Fibroblast of lung (primary cell): ENCODE results near the gene KRT2. TPM values are rescaled to one million over a fixed set of nuclear protein-coding genes. Genes with fewer than 3 reads are reported as not detected.

Source experiments
- DNase-seq, 2 donors: peaks; one replicate each; pipeline versions ENCODE4 v3.0.0 to v3.0.0-alpha.2; 2010; ENCODE audit warnings: low read depth in 2 of 2
- H2AFZ ChIP-seq: 2 replicates; pipeline ENCODE4 v1.5.1; 2012; ENCODE audit warnings: low read length, control low read depth, inconsistent platforms
- H3K27ac ChIP-seq: 2 replicates; pipeline ENCODE4 v1.5.1; 2011; ENCODE audit warnings: low read length, control low read depth; ENCODE audit not compliant: insufficient read depth
- H3K27me3 ChIP-seq: 2 replicates; pipeline ENCODE4 v1.5.1; 2011; ENCODE audit warnings: mild to moderate bottlenecking, low read length; ENCODE audit not compliant: control insufficient read depth, insufficient read depth
- H3K36me3 ChIP-seq: 2 replicates; pipeline ENCODE4 v1.5.1; 2011; ENCODE audit warnings: low read length; ENCODE audit not compliant: control insufficient read depth, insufficient read depth
- H3K4me1 ChIP-seq: 2 replicates; pipeline ENCODE4 v1.5.1; 2011; ENCODE audit warnings: low read length; ENCODE audit not compliant: control insufficient read depth, insufficient read depth; ENCODE audit errors: extremely low read depth
- H3K4me2 ChIP-seq: 2 replicates; pipeline ENCODE4 v1.5.1; 2011; ENCODE audit warnings: low read length, control low read depth; ENCODE audit not compliant: insufficient read depth; ENCODE audit errors: extremely low read depth
- H3K4me3 ChIP-seq, 4 experiments: fragments of 200-600 bp in 1 of 4; sonication (generic) in 1 of 4; replicated peaks in 1 of 4; 2 replicates each; pipeline ENCODE4 v1.5.1; 2011 to 2016; ENCODE audit warnings: low read length in 4 of 4, low read depth in 3 of 4, mild to moderate bottlenecking in 3 of 4, control low read depth in 2 of 4, inconsistent platforms in 1 of 4, mixed read lengths in 1 of 4; ENCODE audit not compliant: insufficient read depth in 1 of 4; ENCODE audit errors: control extremely low read depth in 1 of 4
- H3K79me2 ChIP-seq: 2 replicates; pipeline ENCODE4 v1.5.1; 2012; ENCODE audit warnings: mild to moderate bottlenecking, low read length, inconsistent platforms; ENCODE audit not compliant: control insufficient read depth, insufficient read depth
- H3K9ac ChIP-seq: 2 replicates; pipeline ENCODE4 v1.5.1; 2011; ENCODE audit warnings: mild to moderate bottlenecking, low read length, control low read depth; ENCODE audit not compliant: insufficient read depth
- H3K9me3 ChIP-seq: 2 replicates; pipeline ENCODE4 v1.5.1; 2012; ENCODE audit warnings: low read depth, low read length; ENCODE audit not compliant: control insufficient read depth, insufficient read depth
- H4K20me1 ChIP-seq: 2 replicates; pipeline ENCODE4 v1.5.1; 2011; ENCODE audit warnings: low read length; ENCODE audit not compliant: control insufficient read depth, insufficient read depth; ENCODE audit errors: extremely low read depth
- EZH2 ChIP-seq: IDR thresholded peaks from 2 replicates; pipeline ENCODE4 v1.5.1; 2012; ENCODE audit warnings: low read length, control low read depth, mild to moderate bottlenecking; ENCODE audit errors: missing control alignments
- polyA plus RNA-seq, 2 donors: library from polyadenylated mRNA; depleted of rRNA in 1 of 2; stranded (reverse) in 1 of 2; unstranded in 1 of 2; fragments of >200 nt; gene quantifications; 2 replicates each; pipeline ENCODE4 v1.2.1, GENCODE V29; 2011 to 2012; ENCODE audit warnings: missing spikeins in 1 of 2
- total RNA-seq: library from RNA; depleted of rRNA; stranded (reverse); fragments of >200 nt; gene quantifications from 2 replicates; pipeline ENCODE4 v1.2.1, GENCODE V29; 2014
- TF ChIP-seq, protein P1 (sequence below), 2 donors: IDR thresholded peaks in 1 of 2; conservative IDR thresholded peaks in 1 of 2; 1 replicate in 1 of 2; 2 replicates in 1 of 2; pipeline ENCODE4 v1.5.1; 2011 to 2012; ENCODE audit warnings: low read length in 2 of 2, control low read depth in 1 of 2, inconsistent platforms in 1 of 2, low read depth in 1 of 2, mild to moderate bottlenecking in 1 of 2

Gene KRT2
- total and polyA plus RNA-seq, 2 donors (not counting 1 experiment from before 2014, with no cell fraction given) = not detected

DNA sequence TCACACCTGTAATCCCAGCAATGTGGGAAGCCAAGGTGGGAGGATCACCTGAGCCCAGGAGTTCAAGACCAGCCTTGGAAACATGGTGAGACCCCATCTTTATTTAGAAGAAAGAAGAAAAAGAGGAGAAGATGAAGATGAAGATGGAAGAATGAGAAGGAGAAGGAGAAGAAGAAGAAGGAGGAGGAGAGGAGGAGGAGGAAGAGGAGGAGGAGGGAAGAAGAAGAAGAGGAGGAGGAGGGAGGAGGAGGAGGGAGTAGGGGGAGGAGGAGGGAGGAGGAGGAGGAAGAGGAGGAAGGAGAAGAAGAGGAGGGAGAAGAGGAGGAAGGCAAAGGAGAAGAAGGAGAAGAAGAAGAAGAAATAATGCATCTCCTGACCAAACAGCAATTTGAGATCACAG lies 37.2 kb upstream of the KRT2 start:
- Histone ChIP-seq H3K9ac (no peak overlapping the region), H3K4me2 (no peak overlapping the region), H3K9me3 (no peaks in the 10 kb centered on the region), H3K36me3 (no peaks in the 10 kb centered on the region), H3K4me3 (no peak overlapping the region), H2AFZ (no peak overlapping the region), H3K27ac (no peak overlapping the region), H4K20me1 (no peaks in the 10 kb centered on the region), H3K4me1 (no peaks in the 10 kb centered on the region), H3K27me3 (peaks cover 29% of the 10 kb centered on the region), H3K79me2 (no peaks in the 10 kb centered on the region)
- DNase-seq = no peak
- TF ChIP-seq, protein P1, sequence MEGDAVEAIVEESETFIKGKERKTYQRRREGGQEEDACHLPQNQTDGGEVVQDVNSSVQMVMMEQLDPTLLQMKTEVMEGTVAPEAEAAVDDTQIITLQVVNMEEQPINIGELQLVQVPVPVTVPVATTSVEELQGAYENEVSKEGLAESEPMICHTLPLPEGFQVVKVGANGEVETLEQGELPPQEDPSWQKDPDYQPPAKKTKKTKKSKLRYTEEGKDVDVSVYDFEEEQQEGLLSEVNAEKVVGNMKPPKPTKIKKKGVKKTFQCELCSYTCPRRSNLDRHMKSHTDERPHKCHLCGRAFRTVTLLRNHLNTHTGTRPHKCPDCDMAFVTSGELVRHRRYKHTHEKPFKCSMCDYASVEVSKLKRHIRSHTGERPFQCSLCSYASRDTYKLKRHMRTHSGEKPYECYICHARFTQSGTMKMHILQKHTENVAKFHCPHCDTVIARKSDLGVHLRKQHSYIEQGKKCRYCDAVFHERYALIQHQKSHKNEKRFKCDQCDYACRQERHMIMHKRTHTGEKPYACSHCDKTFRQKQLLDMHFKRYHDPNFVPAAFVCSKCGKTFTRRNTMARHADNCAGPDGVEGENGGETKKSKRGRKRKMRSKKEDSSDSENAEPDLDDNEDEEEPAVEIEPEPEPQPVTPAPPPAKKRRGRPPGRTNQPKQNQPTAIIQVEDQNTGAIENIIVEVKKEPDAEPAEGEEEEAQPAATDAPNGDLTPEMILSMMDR (conservative IDR thresholded peaks at IDR 0.05 in 1 of 2, IDR thresholded peaks at IDR 0.05 in 1 of 2; ENCODE audit: low read depth in 1 of 2, low read length in 2 of 2) = no peak

DNA sequence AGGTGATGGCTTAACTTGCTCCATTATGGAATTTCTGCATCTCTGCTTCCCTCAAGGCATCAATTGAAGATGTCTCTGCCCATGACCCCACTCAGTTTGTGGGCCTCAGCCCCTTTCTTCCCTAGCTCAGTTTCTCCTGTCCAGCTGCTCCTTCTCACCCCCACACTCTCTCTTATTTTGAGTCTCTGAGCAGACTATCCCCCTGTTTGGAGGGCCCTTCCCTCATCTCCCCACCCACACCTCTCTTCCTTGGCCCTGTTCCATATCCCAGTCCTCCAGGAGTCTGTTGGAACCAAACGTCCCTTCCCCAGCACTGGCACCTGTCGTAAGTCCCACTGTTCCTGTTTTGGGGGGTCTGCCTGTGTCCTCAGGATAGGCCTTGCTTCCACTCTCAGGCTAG lies 36.5 kb upstream of the KRT2 start:
- H3K27ac ChIP-seq = no peak overlapping the region
- no peak overlapping the region for H2AFZ ChIP-seq
- H4K20me1 ChIP-seq = no peaks in the 10 kb centered on the region
- DNase-seq = no peak
- H3K9ac ChIP-seq = no peak overlapping the region
- H3K4me2 ChIP-seq = no peak overlapping the region
- no peaks in the 10 kb centered on the region for H3K79me2 ChIP-seq
- no peak for TF ChIP-seq EZH2
- TF ChIP-seq, protein P1 (conservative IDR thresholded peaks at IDR 0.05 in 1 of 2, IDR thresholded peaks at IDR 0.05 in 1 of 2; ENCODE audit: low read depth in 1 of 2, low read length in 2 of 2) = no peak
- no peaks in the 10 kb centered on the region for H3K9me3 ChIP-seq
- peaks cover 29% of the 10 kb centered on the region for H3K27me3 ChIP-seq
- no peaks in the 10 kb centered on the region for H3K36me3 ChIP-seq
- H3K4me1 ChIP-seq = no peaks in the 10 kb centered on the region
- no peak overlapping the region for H3K4me3 ChIP-seq

DNA sequence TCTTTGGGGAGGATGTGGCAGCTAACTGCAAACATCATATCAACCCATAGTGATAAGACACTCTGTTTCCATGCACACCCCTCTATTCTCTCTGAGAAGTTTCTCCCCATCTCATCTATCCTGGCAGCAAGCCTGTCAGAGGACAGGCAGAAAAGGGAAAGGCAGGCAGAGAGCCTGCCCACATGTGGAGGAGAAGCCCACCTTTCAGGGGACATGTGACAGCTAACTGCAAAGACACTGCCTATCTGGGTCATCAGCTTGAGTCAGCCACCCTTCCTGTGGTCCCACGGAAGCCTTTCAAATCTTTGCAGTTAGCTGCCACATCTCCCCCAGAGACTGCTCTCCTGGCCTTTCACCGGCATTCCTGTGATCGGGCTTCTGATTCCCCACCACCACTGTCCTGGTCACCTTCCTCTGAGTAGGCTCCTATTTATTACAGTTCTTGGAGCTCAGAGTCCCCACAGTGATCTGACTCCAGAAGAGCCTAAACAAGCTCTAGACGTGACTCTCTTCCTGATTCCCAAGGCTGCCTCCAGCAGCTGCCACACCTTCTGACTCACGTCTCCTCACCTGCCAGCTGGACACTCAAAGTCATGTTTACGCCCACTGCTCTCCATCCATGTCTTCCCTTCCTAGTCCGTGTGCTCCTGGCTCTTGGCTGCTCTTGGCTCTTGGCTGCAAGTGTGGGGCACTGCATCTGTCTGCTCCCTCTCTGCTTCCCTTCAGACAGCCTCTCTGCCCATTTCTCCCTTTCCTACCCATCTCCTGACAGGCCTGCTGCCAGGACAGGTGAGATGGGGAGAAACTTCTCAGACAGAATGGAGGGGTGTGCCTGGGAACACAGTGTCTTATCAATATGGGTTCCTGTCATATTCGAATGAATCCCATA lies 35.7 kb upstream of the KRT2 start:
- TF ChIP-seq, protein P1 (conservative IDR thresholded peaks at IDR 0.05 in 1 of 2, IDR thresholded peaks at IDR 0.05 in 1 of 2; ENCODE audit: low read depth in 1 of 2, low read length in 2 of 2) = no peak
- no peak for TF ChIP-seq EZH2
- Histone ChIP-seq H3K4me2 (no peak overlapping the region), H2AFZ (no peak overlapping the region), H3K9ac (no peak overlapping the region), H3K9me3 (no peaks in the 10 kb centered on the region), H3K27me3 (peaks cover 24% of the 10 kb centered on the region), H3K4me1 (no peaks in the 10 kb centered on the region), H4K20me1 (no peaks in the 10 kb centered on the region), H3K27ac (no peak overlapping the region), H3K79me2 (no peaks in the 10 kb centered on the region), H3K4me3 (no peak overlapping the region), H3K36me3 (no peaks in the 10 kb centered on the region)
- no peak for DNase-seq
